ENCODE data around the gene PLCB1. TPM values are rescaled to one million over a fixed set of nuclear protein-coding genes. Genes with fewer than 3 reads are reported as not detected.

The PLCB1 gene
- total and polyA plus RNA-seq, 10 of the 15 experiments (the other 5 are each of a cell fraction or from before 2014, with no cell fraction given), result 0.05 to 5.3 (median 0.17) TPM; not detected in 1

DNA sequence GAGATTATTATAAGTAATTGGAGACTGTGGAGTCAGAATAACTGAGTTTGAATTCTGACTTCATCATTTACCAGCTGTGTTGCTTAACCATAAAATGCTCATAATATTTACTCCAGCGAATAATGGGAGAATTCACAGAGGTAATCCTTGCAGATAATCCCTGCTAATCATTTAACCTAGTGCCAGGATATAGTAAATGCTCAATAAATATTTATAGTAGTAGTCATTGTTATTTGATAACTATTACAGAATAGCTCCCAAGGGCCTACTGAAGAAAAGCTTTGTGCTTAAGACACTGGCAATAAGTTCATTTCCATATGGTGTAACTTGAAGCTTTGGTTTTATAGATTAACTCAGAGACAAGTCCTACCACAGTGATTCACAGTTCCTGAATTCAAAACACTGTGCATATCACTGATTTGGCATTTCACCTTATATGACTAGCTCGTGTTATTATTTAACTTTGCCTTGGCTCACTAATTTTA, 728.0 kb downstream of the PLCB1 start:
- FAIRE-seq, result no peak
- H3K27me3 ChIP-seq (replicated peaks in 1 of 2; ENCODE audit: control insufficient read depth in 2 of 2, insufficient read depth in 2 of 2, low read length in 1 of 2), result no peaks in the 10 kb centered on the region
- no peak for TF ChIP-seq RBBP5 (conservative IDR thresholded peaks at IDR 0.05)
- TF ChIP-seq, protein P1, sequence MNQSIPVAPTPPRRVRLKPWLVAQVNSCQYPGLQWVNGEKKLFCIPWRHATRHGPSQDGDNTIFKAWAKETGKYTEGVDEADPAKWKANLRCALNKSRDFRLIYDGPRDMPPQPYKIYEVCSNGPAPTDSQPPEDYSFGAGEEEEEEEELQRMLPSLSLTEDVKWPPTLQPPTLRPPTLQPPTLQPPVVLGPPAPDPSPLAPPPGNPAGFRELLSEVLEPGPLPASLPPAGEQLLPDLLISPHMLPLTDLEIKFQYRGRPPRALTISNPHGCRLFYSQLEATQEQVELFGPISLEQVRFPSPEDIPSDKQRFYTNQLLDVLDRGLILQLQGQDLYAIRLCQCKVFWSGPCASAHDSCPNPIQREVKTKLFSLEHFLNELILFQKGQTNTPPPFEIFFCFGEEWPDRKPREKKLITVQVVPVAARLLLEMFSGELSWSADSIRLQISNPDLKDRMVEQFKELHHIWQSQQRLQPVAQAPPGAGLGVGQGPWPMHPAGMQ (IDR thresholded peaks at IDR 0.05; ENCODE audit: borderline replicate concordance), result no peak
- TF ChIP-seq NR2C1 (IDR thresholded peaks at IDR 0.05), result no peak
- no peak for TF ChIP-seq NKRF (conservative IDR thresholded peaks at IDR 0.05)
- no peak for TF ChIP-seq MEF2B (IDR thresholded peaks at IDR 0.05; ENCODE audit: partially characterized antibody, poor library complexity, severe bottlenecking)
- TF ChIP-seq, protein P2, sequence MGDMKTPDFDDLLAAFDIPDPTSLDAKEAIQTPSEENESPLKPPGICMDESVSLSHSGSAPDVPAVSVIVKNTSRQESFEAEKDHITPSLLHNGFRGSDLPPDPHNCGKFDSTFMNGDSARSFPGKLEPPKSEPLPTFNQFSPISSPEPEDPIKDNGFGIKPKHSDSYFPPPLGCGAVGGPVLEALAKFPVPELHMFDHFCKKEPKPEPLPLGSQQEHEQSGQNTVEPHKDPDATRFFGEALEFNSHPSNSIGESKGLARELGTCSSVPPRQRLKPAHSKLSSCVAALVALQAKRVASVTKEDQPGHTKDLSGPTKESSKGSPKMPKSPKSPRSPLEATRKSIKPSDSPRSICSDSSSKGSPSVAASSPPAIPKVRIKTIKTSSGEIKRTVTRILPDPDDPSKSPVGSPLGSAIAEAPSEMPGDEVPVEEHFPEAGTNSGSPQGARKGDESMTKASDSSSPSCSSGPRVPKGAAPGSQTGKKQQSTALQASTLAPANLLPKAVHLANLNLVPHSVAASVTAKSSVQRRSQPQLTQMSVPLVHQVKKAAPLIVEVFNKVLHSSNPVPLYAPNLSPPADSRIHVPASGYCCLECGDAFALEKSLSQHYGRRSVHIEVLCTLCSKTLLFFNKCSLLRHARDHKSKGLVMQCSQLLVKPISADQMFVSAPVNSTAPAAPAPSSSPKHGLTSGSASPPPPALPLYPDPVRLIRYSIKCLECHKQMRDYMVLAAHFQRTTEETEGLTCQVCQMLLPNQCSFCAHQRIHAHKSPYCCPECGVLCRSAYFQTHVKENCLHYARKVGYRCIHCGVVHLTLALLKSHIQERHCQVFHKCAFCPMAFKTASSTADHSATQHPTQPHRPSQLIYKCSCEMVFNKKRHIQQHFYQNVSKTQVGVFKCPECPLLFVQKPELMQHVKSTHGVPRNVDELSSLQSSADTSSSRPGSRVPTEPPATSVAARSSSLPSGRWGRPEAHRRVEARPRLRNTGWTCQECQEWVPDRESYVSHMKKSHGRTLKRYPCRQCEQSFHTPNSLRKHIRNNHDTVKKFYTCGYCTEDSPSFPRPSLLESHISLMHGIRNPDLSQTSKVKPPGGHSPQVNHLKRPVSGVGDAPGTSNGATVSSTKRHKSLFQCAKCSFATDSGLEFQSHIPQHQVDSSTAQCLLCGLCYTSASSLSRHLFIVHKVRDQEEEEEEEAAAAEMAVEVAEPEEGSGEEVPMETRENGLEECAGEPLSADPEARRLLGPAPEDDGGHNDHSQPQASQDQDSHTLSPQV (IDR thresholded peaks at IDR 0.05), result no peak
- TF ChIP-seq ZNF622 (IDR thresholded peaks at IDR 0.05), result no peak
- no peak for TF ChIP-seq GATAD2B (conservative IDR thresholded peaks at IDR 0.05; ENCODE audit: low read depth)
- TF ChIP-seq RCOR1 (conservative IDR thresholded peaks at IDR 0.05; ENCODE audit: low read depth, low read length), result no peak
- no peak for TF ChIP-seq JUND (IDR thresholded peaks at IDR 0.05; ENCODE audit: low read depth, low read length)
- BruUV-seq (replicated peaks), result no TSS peak
- no peaks in the 10 kb centered on the region for H3K4me1 ChIP-seq (ENCODE audit: control insufficient read depth, insufficient read depth, low read length)
- no peak overlapping the region for H2AFZ ChIP-seq (ENCODE audit: control insufficient read depth, low read depth, low read length)
- POLR2A ChIA-PET, result no interaction called here
- no peaks in the 10 kb centered on the region for H3K9me3 ChIP-seq (replicated peaks; ENCODE audit: control insufficient read depth, insufficient read depth, low read length)
- ATAC-seq, result no peak
- RAD21 ChIA-PET (ENCODE audit: unreplicated experiment), result no interaction called here
- CTCF ChIA-PET, result interaction anchor here (0.8 to 0.9 kb wide), 2 partner anchors 12 to 211 kb away, joined by 3 read pairs; no protein-coding TSS in a partner anchor
- SMC1A ChIA-PET (ENCODE audit: uncharacterized antibody, unreplicated experiment), result interaction anchor here (1.5 kb wide), 1 partner anchor 16 kb away, joined by 3 read pairs; no protein-coding TSS in a partner anchor
- in situ Hi-C loops (cut with MboI) (no loop called here), intact Hi-C loops (cut with micrococcal nuclease; ENCODE audit: unreplicated experiment) (no loop called here)
- no peaks in the 10 kb centered on the region for H3K79me2 ChIP-seq (ENCODE audit: control insufficient read depth, insufficient read depth, low read length)
- WGBS (ENCODE audit: insufficient coverage, insufficient replicate concordance, low lambda C conversion rate, missing lambda C conversion rate), result 0% methylated on average over 2 of the region's 2 CpGs
- H3K36me3 ChIP-seq (ENCODE audit: control insufficient read depth in 2 of 2, insufficient read depth in 2 of 2, low read length in 1 of 2), result no peaks in the 10 kb centered on the region
- H3K4me3 ChIP-seq, result no peak overlapping the region
- H3K9ac ChIP-seq (ENCODE audit: control insufficient read depth, insufficient read depth, low read length), result no peak overlapping the region
- no peak overlapping the region for H3K27ac ChIP-seq (ENCODE audit: control insufficient read depth, insufficient read depth)
- H3K4me2 ChIP-seq (ENCODE audit: control insufficient read depth, insufficient read depth), result no peak overlapping the region
- no peak for DNase-seq (ENCODE audit: low read depth, low spot score)
- H4K20me1 ChIP-seq (ENCODE audit: control insufficient read depth, insufficient read depth), result no peaks in the 10 kb centered on the region
